ENCODE results near the gene TTL. TPM values are rescaled to one million over a fixed set of nuclear protein-coding genes. Genes with fewer than 3 reads are reported as not detected.
"Not testable (repeated sequence)": the region's sequence is repeated elsewhere in the genome, so short reads cannot be mapped to it uniquely, and the experiment has no call there.

The TTL gene
- total RNA-seq, 2 donors from 2014 or later, result 30.9 to 35.9 TPM

GRCh38 chr2:112520234-112520783 lies 38.4 kb downstream of the TTL start:
- Histone ChIP-seq H3K9me3 (no peaks in the 10 kb centered on the region), H3K27ac (no peak overlapping the region), H3K4me3 (no peak overlapping the region), H3K36me3 (peaks cover 16% of the 10 kb centered on the region), H3K27me3 (replicated peaks; ENCODE audit: insufficient read depth) (no peaks in the 10 kb centered on the region), H3K4me1 (ENCODE audit: control insufficient read depth in 1 of 2, low read depth in 2 of 2) (no peaks in the 10 kb centered on the region)
- TF ChIP-seq CTCF (IDR thresholded peaks at IDR 0.05), result no peak
- DNase-seq (ENCODE audit: low spot score) (no peak), ATAC-seq (ENCODE audit: insufficient number of reproducible peaks, low FRiP score, low read depth) (no peak)

GRCh38 chr2:112523291-112523777 lies 41.4 kb downstream of the TTL start:
- no peak overlapping the region for H3K27ac ChIP-seq
- H3K4me1 ChIP-seq (ENCODE audit: control insufficient read depth in 1 of 2, low read depth in 2 of 2), result no peaks in the 10 kb centered on the region
- no peaks in the 10 kb centered on the region for H3K9me3 ChIP-seq
- H3K36me3 ChIP-seq, result peaks cover 17% of the 10 kb centered on the region
- no peaks in the 10 kb centered on the region for H3K27me3 ChIP-seq (replicated peaks; ENCODE audit: insufficient read depth)
- no peak for ATAC-seq (ENCODE audit: insufficient number of reproducible peaks, low FRiP score, low read depth)
- H3K4me3 ChIP-seq, result no peak overlapping the region
- TF ChIP-seq CTCF (IDR thresholded peaks at IDR 0.05), result no peak
- no peak for DNase-seq (ENCODE audit: low spot score)

GRCh38 chr2:112524276-112524675 lies 42.3 kb downstream of the TTL start:
- DNase-seq (ENCODE audit: low spot score); H3K4me1 ChIP-seq (ENCODE audit: control insufficient read depth in 1 of 2, low read depth in 2 of 2); H3K27ac ChIP-seq; H3K4me3 ChIP-seq; ATAC-seq (ENCODE audit: insufficient number of reproducible peaks, low FRiP score, low read depth); H3K27me3 ChIP-seq (replicated peaks; ENCODE audit: insufficient read depth); H3K9me3 ChIP-seq: not testable (repeated sequence)
- H3K36me3 ChIP-seq, result peaks cover 26% of the 10 kb centered on the region

- DNase-seq (ENCODE audit: low spot score) (no peak), ATAC-seq (ENCODE audit: insufficient number of reproducible peaks, low FRiP score, low read depth) (no peak)
- no peaks in the 10 kb centered on the region for H3K9me3 ChIP-seq
- peaks cover 11% of the 10 kb centered on the region for H3K36me3 ChIP-seq
- H3K4me3 ChIP-seq, result no peak overlapping the region
- TF ChIP-seq CTCF (IDR thresholded peaks at IDR 0.05), result no peak
- no peaks in the 10 kb centered on the region for H3K27me3 ChIP-seq (replicated peaks; ENCODE audit: insufficient read depth)
- H3K4me1 ChIP-seq (ENCODE audit: control insufficient read depth in 1 of 2, low read depth in 2 of 2), result no peaks in the 10 kb centered on the region
- H3K27ac ChIP-seq, result no peak overlapping the region
Measured at GRCh38 chr2:112528541-112528940, 46.6 kb downstream of the TTL start.

- no peak overlapping the region for H3K27ac ChIP-seq
- ATAC-seq (ENCODE audit: insufficient number of reproducible peaks, low FRiP score, low read depth) (no peak), DNase-seq (ENCODE audit: low spot score) (no peak)
- no peak for TF ChIP-seq CTCF (IDR thresholded peaks at IDR 0.05)
- H3K36me3 ChIP-seq, result peaks cover 11% of the 10 kb centered on the region
- H3K4me1 ChIP-seq (ENCODE audit: control insufficient read depth in 1 of 2, low read depth in 2 of 2), result no peaks in the 10 kb centered on the region
- H3K27me3 ChIP-seq (replicated peaks; ENCODE audit: insufficient read depth), result no peaks in the 10 kb centered on the region
- no peaks in the 10 kb centered on the region for H3K9me3 ChIP-seq
- no peak overlapping the region for H3K4me3 ChIP-seq
Measured at GRCh38 chr2:112529757-112530156, 47.8 kb downstream of the TTL start.

- no peaks in the 10 kb centered on the region for H3K9me3 ChIP-seq
- TF ChIP-seq CTCF (IDR thresholded peaks at IDR 0.05), result no peak
- H3K27me3 ChIP-seq (replicated peaks; ENCODE audit: insufficient read depth), result no peaks in the 10 kb centered on the region
- H3K36me3 ChIP-seq, result peaks cover 11% of the 10 kb centered on the region
- H3K27ac ChIP-seq, result no peak overlapping the region
- no peaks in the 10 kb centered on the region for H3K4me1 ChIP-seq (ENCODE audit: control insufficient read depth in 1 of 2, low read depth in 2 of 2)
- ATAC-seq (ENCODE audit: insufficient number of reproducible peaks, low FRiP score, low read depth) (no peak), DNase-seq (ENCODE audit: low spot score) (no peak)
- no peak overlapping the region for H3K4me3 ChIP-seq
Measured at GRCh38 chr2:112530728-112531127, 48.8 kb downstream of the TTL start.

Measured in thoracic aorta (tissue), 2 donors.